Activated naive CD8-positive, alpha-beta T cell treated with anti-CD3 and anti-CD28 coated beads, Interleukin-2, amount 50 U/mL, for 24 hours (primary cell): ENCODE measurements around the gene NPY4R2.
"Not testable (repeated sequence)": the region's sequence is repeated elsewhere in the genome, so short reads cannot be mapped to it uniquely, and the experiment has no call there.

Experiments used
- ATAC-seq: fragments of 150-1000 bp; cut with Tn5 transposase; one replicate; pipeline ENCODE4 v1.10.0; 2021
- DNase-seq: peaks from one replicate; pipeline ENCODE4 v3.0.0; 2021
- H3K27ac Mint-ChIP-seq: one replicate; pipeline ENCODE4 v1.8.0; 2021; ENCODE audit warnings: mild to moderate bottlenecking, mixed read lengths
- H3K27me3 Mint-ChIP-seq: one replicate; pipeline ENCODE4 v1.8.0; 2021; ENCODE audit warnings: mixed read lengths
- H3K36me3 Mint-ChIP-seq: one replicate; pipeline ENCODE4 v1.8.0; 2021; ENCODE audit warnings: low read depth, mixed read lengths
- H3K4me1 Mint-ChIP-seq: one replicate; pipeline ENCODE4 v1.8.0; 2021; ENCODE audit warnings: mixed read lengths
- H3K4me3 Mint-ChIP-seq: one replicate; pipeline ENCODE4 v1.8.0; 2021; ENCODE audit warnings: mild to moderate bottlenecking, moderate library complexity, mixed read lengths
- H3K9me3 Mint-ChIP-seq: one replicate; pipeline ENCODE4 v1.8.0; 2021; ENCODE audit warnings: mixed read lengths

The NPY4R2 gene

GRCh38 chr10:47915849-47916548 lies 2.5 kb upstream of the NPY4R2 start:
- ATAC-seq, result not testable (repeated sequence)

GRCh38 chr10:47920610-47921009 lies 2.1 kb downstream of the NPY4R2 start:
- H3K27me3 Mint-ChIP-seq, ATAC-seq, H3K9me3 Mint-ChIP-seq, H3K4me1 Mint-ChIP-seq, DNase-seq, H3K4me3 Mint-ChIP-seq, H3K27ac Mint-ChIP-seq, H3K36me3 Mint-ChIP-seq: not testable (repeated sequence)

More at GRCh38 chr10:47915849-47916548, 2.5 kb upstream of the NPY4R2 start:
- not testable (repeated sequence) for DNase-seq, H3K36me3 Mint-ChIP-seq, H3K4me3 Mint-ChIP-seq, H3K27me3 Mint-ChIP-seq, H3K4me1 Mint-ChIP-seq, H3K27ac Mint-ChIP-seq, H3K9me3 Mint-ChIP-seq

GRCh38 chr10:47922503-47922902 lies 4.0 kb downstream of the NPY4R2 start:
- H3K27me3 Mint-ChIP-seq, H3K36me3 Mint-ChIP-seq, DNase-seq, H3K4me3 Mint-ChIP-seq, ATAC-seq, H3K9me3 Mint-ChIP-seq, H3K27ac Mint-ChIP-seq, H3K4me1 Mint-ChIP-seq: not testable (repeated sequence)

GRCh38 chr10:47924628-47925027 lies 6.2 kb downstream of the NPY4R2 start:
- not testable (repeated sequence) for H3K9me3 Mint-ChIP-seq, ATAC-seq, H3K4me1 Mint-ChIP-seq, H3K27ac Mint-ChIP-seq, H3K36me3 Mint-ChIP-seq, H3K4me3 Mint-ChIP-seq, H3K27me3 Mint-ChIP-seq, DNase-seq

GRCh38 chr10:47927147-47927916 lies 8.9 kb downstream of the NPY4R2 start:
- not testable (repeated sequence) for H3K9me3 Mint-ChIP-seq, H3K4me3 Mint-ChIP-seq, DNase-seq, H3K4me1 Mint-ChIP-seq, H3K27ac Mint-ChIP-seq, H3K27me3 Mint-ChIP-seq, H3K36me3 Mint-ChIP-seq, ATAC-seq

- H3K4me3 Mint-ChIP-seq, H3K27me3 Mint-ChIP-seq, DNase-seq, H3K36me3 Mint-ChIP-seq, H3K4me1 Mint-ChIP-seq, H3K9me3 Mint-ChIP-seq, H3K27ac Mint-ChIP-seq, ATAC-seq: not testable (repeated sequence)
These were observed 9.8 kb downstream of the NPY4R2 start for GRCh38 chr10:47928225-47928624.

- not testable (repeated sequence) for H3K36me3 Mint-ChIP-seq, H3K27ac Mint-ChIP-seq, ATAC-seq, H3K4me1 Mint-ChIP-seq, H3K27me3 Mint-ChIP-seq, H3K9me3 Mint-ChIP-seq, H3K4me3 Mint-ChIP-seq, DNase-seq
These were observed 14.4 kb downstream of the NPY4R2 start for GRCh38 chr10:47932824-47933223.

GRCh38 chr10:47933462-47933861 lies 15.0 kb downstream of the NPY4R2 start:
- H3K4me3 Mint-ChIP-seq, H3K27me3 Mint-ChIP-seq, H3K4me1 Mint-ChIP-seq, H3K36me3 Mint-ChIP-seq, DNase-seq, H3K9me3 Mint-ChIP-seq, ATAC-seq, H3K27ac Mint-ChIP-seq: not testable (repeated sequence)

- H3K27ac Mint-ChIP-seq, DNase-seq, H3K36me3 Mint-ChIP-seq, H3K4me1 Mint-ChIP-seq, H3K27me3 Mint-ChIP-seq, H3K4me3 Mint-ChIP-seq, H3K9me3 Mint-ChIP-seq, ATAC-seq: not testable (repeated sequence)
These were observed 18.3 kb downstream of the NPY4R2 start for GRCh38 chr10:47936772-47937228.

- not testable (repeated sequence) for ATAC-seq, DNase-seq, H3K36me3 Mint-ChIP-seq, H3K4me1 Mint-ChIP-seq, H3K4me3 Mint-ChIP-seq, H3K27me3 Mint-ChIP-seq, H3K9me3 Mint-ChIP-seq, H3K27ac Mint-ChIP-seq
These were observed 19.2 kb downstream of the NPY4R2 start for GRCh38 chr10:47937634-47938033.

GRCh38 chr10:47940821-47941220 lies 22.4 kb downstream of the NPY4R2 start:
- not testable (repeated sequence) for H3K4me3 Mint-ChIP-seq, H3K9me3 Mint-ChIP-seq, H3K27ac Mint-ChIP-seq, H3K36me3 Mint-ChIP-seq, H3K4me1 Mint-ChIP-seq, H3K27me3 Mint-ChIP-seq, ATAC-seq, DNase-seq

- H3K9me3 Mint-ChIP-seq, H3K4me1 Mint-ChIP-seq, H3K4me3 Mint-ChIP-seq, H3K36me3 Mint-ChIP-seq, ATAC-seq, H3K27me3 Mint-ChIP-seq, DNase-seq, H3K27ac Mint-ChIP-seq: not testable (repeated sequence)
These were observed 22.9 kb downstream of the NPY4R2 start for GRCh38 chr10:47941379-47941778.

- ATAC-seq, DNase-seq, H3K27me3 Mint-ChIP-seq, H3K9me3 Mint-ChIP-seq, H3K4me1 Mint-ChIP-seq, H3K36me3 Mint-ChIP-seq, H3K4me3 Mint-ChIP-seq, H3K27ac Mint-ChIP-seq: not testable (repeated sequence)
These were observed 24.0 kb downstream of the NPY4R2 start for GRCh38 chr10:47942351-47943019.

GRCh38 chr10:47943328-47943727 lies 24.9 kb downstream of the NPY4R2 start:
- DNase-seq, H3K36me3 Mint-ChIP-seq, H3K4me3 Mint-ChIP-seq, H3K9me3 Mint-ChIP-seq, H3K4me1 Mint-ChIP-seq, ATAC-seq, H3K27me3 Mint-ChIP-seq, H3K27ac Mint-ChIP-seq: not testable (repeated sequence)

GRCh38 chr10:47947424-47947823 lies 29.0 kb downstream of the NPY4R2 start:
- not testable (repeated sequence) for H3K4me3 Mint-ChIP-seq, H3K9me3 Mint-ChIP-seq, ATAC-seq, H3K27ac Mint-ChIP-seq, DNase-seq, H3K27me3 Mint-ChIP-seq, H3K36me3 Mint-ChIP-seq, H3K4me1 Mint-ChIP-seq
